Heart left ventricle (tissue), 16 donors: Measurements from ENCODE around the gene ZNF750. TPM values are rescaled to one million over a fixed set of nuclear protein-coding genes. Genes with fewer than 3 reads are reported as not detected.

ENCODE experiments used
- ATAC-seq, 4 donors: fragments of 200-7000 bp; cut with Tn5 transposase; one replicate each; pipeline ENCODE4 v1.9.1; 2020 to 2022; ENCODE audit warnings: moderate library complexity in 4 of 4, mild to moderate bottlenecking in 3 of 4, moderate number of reproducible peaks in 1 of 4
- DNase-seq, 5 donors: peaks; one replicate each; pipeline ENCODE4 v3.0.0-alpha.2; 2020
- H3K27ac ChIP-seq, 12 donors: fragments of 200-600 bp; sonication (generic) in 4 of 12; one replicate each; pipeline versions ENCODE4 v1.5.0 to v1.8.0; 2016 to 2022; ENCODE audit warnings: mild to moderate bottlenecking in 2 of 12
- H3K27me3 ChIP-seq, 9 donors: fragments of 200-600 bp; sonication (generic) in 2 of 9; one replicate each; pipeline versions ENCODE4 v1.5.1 to v1.8.0; 2016 to 2022; ENCODE audit warnings: mild to moderate bottlenecking in 3 of 9
- H3K36me3 ChIP-seq, 9 donors: fragments of 200-600 bp; sonication (generic) in 2 of 9; one replicate each; pipeline versions ENCODE4 v1.5.0 to v1.8.0; 2018 to 2022; ENCODE audit warnings: mild to moderate bottlenecking in 2 of 9
- H3K4me1 ChIP-seq, 12 donors: fragments of 200-600 bp; sonication (generic) in 4 of 12; one replicate each; pipeline versions ENCODE4 v1.5.0 to v1.8.0; 2016 to 2022; ENCODE audit warnings: mild to moderate bottlenecking in 3 of 12
- H3K4me3 ChIP-seq, 12 donors: fragments of 200-600 bp; sonication (generic) in 4 of 12; one replicate each; pipeline versions ENCODE4 v1.5.0 to v1.8.0; 2017 to 2022; ENCODE audit warnings: mild to moderate bottlenecking in 9 of 12, moderate library complexity in 4 of 12
- H3K9me3 ChIP-seq, 12 donors: fragments of 200-600 bp; sonication (generic) in 4 of 12; one replicate each; pipeline versions ENCODE4 v1.5.0 to v1.8.0; 2016 to 2022; ENCODE audit warnings: mild to moderate bottlenecking in 1 of 12
- POLR2A ChIP-seq, 2 donors: fragments of 450-650 bp; IDR thresholded peaks; one replicate each; pipeline ENCODE4 v1.6.1; 2017; ENCODE audit warnings: antibody characterized with exemption in 2 of 2, mild to moderate bottlenecking in 2 of 2, moderate library complexity in 2 of 2
- WGBS, 4 donors: extraction: QIAGEN DNeasy Blood & Tissue Kit in 2 of 4; methylation state at CpG; one replicate each; pipeline versions ENCODE4 v1.1.5 to v1.1.7; 2013 to 2018; 5-methylcytosine and 5-hydroxymethylcytosine counted together
- intact Hi-C, 10 donors: fragments of 100-400 bp; cut with DNase I; formaldehyde crosslinking; loops; one replicate each; pipeline versions ENCODE4 v1.11.1 to v1.14.2; 2022
- polyA plus RNA-seq, 2 donors: library from polyadenylated mRNA; stranded (reverse); fragments of 200-250 nt; gene quantifications; one replicate each; pipeline ENCODE4 v1.2.3, GENCODE V29; 2013
- total RNA-seq, 9 donors: library from RNA; depleted of rRNA in 2 of 9; stranded (reverse); fragments of >200 nt in 2 of 9; fragmentation: NEBNext Ultra II Directional in 3 of 9; extraction: Animal tissue kit (Norgen Biotek cat#: 25700) in 3 of 9; gene quantifications; one replicate each; pipeline versions ENCODE4 v1.1.0 to v1.2.4, GENCODE V29; 2016 to 2023
- TF ChIP-seq, protein P1 (sequence below), 12 donors: fragments of 200-600 bp; sonication (generic) in 4 of 12; IDR thresholded peaks; one replicate each; pipeline versions ENCODE4 v1.5.0 to v1.8.0; 2018 to 2022; ENCODE audit warnings: antibody characterized with exemption in 12 of 12, mild to moderate bottlenecking in 5 of 12
- donor health status: ischemic (EF 13 %, LVEDD 7.1; RV severe dilation, severe dysfunction).
- donor health status: healthy with polysubstance abuse.
- donor health status: DM: no; HTN: yes; CAD: no.
- donor health status: DM: no; HTN: no; CAD: no.
- donor health status: ischemic (EF 25% LVEDD 6.9; RV normal size, moderate dysfunction).
- donor health status: ischemic (EF 25% LVEDD 5.7; RV mildly dilated, moderate dysfunction).
- donor health status: healthy.
- donor health status: DM: yes; HTN: yes; CAD: no.
- donor health status: ischemic (EF 35%, LVEDD 5.7; RV mildly dilated, moderate dysfunction).
- donor health status: nonischemic (EF 11% LVEDD 7.7; RV severe dilation, severe dysfunction).
- donor health status: DM: yes; HTN: yes; CAD: no.
- donor health status: PGD.
- donor health status: ischemic (EF 29% LVEDD 5.4; RV normal size, mild dysfunction).
- donor health status: nonischemic (EF 23%, LVEDD 6.1; RV moderate dilation, normal function).

The ZNF750 gene
- total and polyA plus RNA-seq, 11 donors = 0.08 to 0.38 (median 0.24) TPM; not detected in 7

DNA sequence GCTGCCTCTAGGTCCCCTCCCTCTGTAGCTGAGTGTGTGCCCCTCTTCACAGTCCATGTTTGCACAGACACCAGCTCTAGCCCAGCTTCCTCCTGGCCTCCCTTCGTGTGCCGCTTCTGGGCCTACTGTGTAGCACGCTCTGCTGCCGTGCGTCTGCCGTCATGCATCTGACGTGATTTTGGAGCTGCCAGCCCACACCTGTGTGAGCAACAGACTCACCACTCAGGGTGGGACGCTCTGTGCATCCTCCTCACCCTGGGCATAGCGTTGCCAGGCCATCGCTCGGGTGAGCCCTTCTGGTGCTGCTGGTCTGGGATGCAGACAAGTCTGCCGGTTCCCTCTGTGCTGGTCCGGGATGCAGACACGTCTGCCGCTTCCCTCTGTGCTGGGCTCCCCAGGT is 39.4 kb upstream of the ZNF750 start:
- 95 to 97% (median 96%) methylated on average over 13 to 15 of the region's 15 CpGs for WGBS, 4 donors

DNA sequence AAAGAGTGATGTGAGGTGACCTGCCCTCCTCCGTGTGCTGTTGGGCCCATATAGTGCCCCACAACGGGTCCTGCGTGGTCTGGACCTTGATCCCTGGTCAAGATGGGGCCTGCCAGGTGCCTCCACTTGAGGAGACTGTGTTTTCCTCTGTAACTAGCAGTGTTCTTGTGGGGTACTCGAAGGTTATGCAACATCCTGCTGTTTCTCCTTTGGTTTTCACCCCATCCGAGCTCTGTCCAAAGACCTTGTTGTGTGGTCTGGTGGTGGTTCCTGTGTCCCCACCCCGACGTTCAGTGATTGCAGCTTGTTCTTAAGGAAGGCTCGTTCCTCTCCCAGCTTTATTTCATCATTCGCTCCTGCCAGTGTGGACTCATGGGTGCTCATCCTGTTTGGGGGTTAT is 38.7 kb upstream of the ZNF750 start:
- Histone ChIP-seq H3K27me3 (no peaks in the 10 kb centered on the region), H3K4me3 (no peak overlapping the region), H3K9me3 (no peaks in the 10 kb centered on the region), H3K27ac (no peak overlapping the region), H3K36me3 (peaks cover 0 to 4% (median 0%) of the 10 kb centered on the region in 9 donors), H3K4me1 (peaks cover 3 to 83% (median 38%) of the 10 kb centered on the region in 12 donors)
- DNase-seq (peak in 1 of 5 donors; percentile 20), ATAC-seq (no peak)
- WGBS, 4 donors = 70 to 73% (median 71%) methylated on average over 9 of the region's 9 CpGs
- intact Hi-C loops = loop anchor here in 2 of 10 donors (5.0 to 10.0 kb wide), 2 partner anchors 34 to 74 kb away; no protein-coding TSS in a partner anchor
- TF ChIP-seq, protein P1, sequence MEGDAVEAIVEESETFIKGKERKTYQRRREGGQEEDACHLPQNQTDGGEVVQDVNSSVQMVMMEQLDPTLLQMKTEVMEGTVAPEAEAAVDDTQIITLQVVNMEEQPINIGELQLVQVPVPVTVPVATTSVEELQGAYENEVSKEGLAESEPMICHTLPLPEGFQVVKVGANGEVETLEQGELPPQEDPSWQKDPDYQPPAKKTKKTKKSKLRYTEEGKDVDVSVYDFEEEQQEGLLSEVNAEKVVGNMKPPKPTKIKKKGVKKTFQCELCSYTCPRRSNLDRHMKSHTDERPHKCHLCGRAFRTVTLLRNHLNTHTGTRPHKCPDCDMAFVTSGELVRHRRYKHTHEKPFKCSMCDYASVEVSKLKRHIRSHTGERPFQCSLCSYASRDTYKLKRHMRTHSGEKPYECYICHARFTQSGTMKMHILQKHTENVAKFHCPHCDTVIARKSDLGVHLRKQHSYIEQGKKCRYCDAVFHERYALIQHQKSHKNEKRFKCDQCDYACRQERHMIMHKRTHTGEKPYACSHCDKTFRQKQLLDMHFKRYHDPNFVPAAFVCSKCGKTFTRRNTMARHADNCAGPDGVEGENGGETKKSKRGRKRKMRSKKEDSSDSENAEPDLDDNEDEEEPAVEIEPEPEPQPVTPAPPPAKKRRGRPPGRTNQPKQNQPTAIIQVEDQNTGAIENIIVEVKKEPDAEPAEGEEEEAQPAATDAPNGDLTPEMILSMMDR (IDR thresholded peaks at IDR 0.05) = no peak
- TF ChIP-seq POLR2A (IDR thresholded peaks at IDR 0.05) = no peak

More for the DNA sequence above, 39.4 kb upstream of the ZNF750 start:
- H3K27ac ChIP-seq = no peak overlapping the region
- DNase-seq (peak in 3 of 5 donors; percentile 9 to 55 (median 21)), ATAC-seq (no peak)
- no peak overlapping the region for H3K4me3 ChIP-seq
- peaks cover 3 to 88% (median 39%) of the 10 kb centered on the region in 12 donors for H3K4me1 ChIP-seq
- H3K36me3 ChIP-seq = peaks cover 0 to 4% (median 0%) of the 10 kb centered on the region in 9 donors
- no peaks in the 10 kb centered on the region for H3K9me3 ChIP-seq
- H3K27me3 ChIP-seq = no peaks in the 10 kb centered on the region
- no peak for TF ChIP-seq POLR2A (IDR thresholded peaks at IDR 0.05)
- TF ChIP-seq, protein P1 (IDR thresholded peaks at IDR 0.05) = no peak
- intact Hi-C loops = loop anchor here in 2 of 10 donors (5.0 to 10.0 kb wide), 2 partner anchors 33 to 74 kb away; no protein-coding TSS in a partner anchor

DNA sequence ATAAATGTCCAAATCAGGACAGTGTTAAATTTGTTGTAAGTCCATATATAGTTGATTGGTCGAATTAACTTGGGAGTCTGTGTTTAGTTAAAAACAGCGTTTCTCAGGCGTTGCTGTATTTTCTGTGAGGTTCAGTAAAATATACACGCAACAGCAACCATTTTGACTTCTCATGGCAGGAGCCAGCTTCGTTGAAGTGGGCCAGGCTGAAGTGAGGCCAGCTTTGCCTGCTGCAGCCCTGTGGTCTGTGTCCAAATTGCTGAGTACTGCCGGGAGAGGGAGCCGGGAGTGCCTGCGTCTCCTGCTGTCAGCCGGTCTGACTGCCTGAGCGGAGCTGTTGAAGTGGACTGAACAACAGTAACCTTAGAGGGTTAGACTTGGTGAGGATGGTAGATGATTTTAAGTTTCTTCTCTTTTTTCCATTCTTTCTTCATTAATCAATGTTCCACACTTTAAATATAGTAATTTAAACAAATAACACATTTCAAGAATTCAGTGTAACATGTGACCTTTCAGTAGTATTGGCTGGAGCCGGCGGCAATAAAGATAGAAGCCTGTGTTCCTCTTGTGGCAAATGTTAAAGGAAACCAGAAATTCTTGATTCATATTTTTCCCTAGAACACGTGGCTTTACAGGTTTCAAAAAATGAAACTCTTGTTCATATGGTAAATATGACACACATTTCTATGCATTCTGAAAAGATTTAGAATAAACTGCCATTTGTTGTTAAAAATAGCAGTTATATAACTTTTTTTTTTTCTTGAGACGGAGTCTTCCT is 37.0 kb upstream of the ZNF750 start:
- 28 to 36% (median 32%) methylated on average over 14 of the region's 14 CpGs for WGBS, 4 donors

More for the DNA sequence above, 37.0 kb upstream of the ZNF750 start:
- TF ChIP-seq, protein P1 (IDR thresholded peaks at IDR 0.05) = peak; percentile 30 to 76 (median 48)
- TF ChIP-seq POLR2A (IDR thresholded peaks at IDR 0.05) = no peak
- Histone ChIP-seq H3K4me3 (no peak overlapping the region), H3K9me3 (no peaks in the 10 kb centered on the region), H3K27me3 (no peaks in the 10 kb centered on the region), H3K4me1 (peaks cover 3 to 77% (median 37%) of the 10 kb centered on the region in 12 donors), H3K36me3 (peaks cover 0 to 14% (median 3%) of the 10 kb centered on the region in 9 donors), H3K27ac (peak overlapping the region in 11 of 12 donors; percentile 36 to 78 (median 70))
- peak in 4 of 5 donors; percentile 81 to 91 (median 86) for DNase-seq
- intact Hi-C loops = loop anchor here in 2 of 10 donors (5.0 to 10.0 kb wide), 2 partner anchors 36 to 72 kb away; no protein-coding TSS in a partner anchor
- peak; percentile 92 to 96 (median 94) for ATAC-seq
